ENCODE data around the gene CYB561D2. TPM values are rescaled to one million over a fixed set of nuclear protein-coding genes. Genes with fewer than 3 reads are reported as not detected.

The CYB561D2 gene
- total RNA-seq, 2 donors from 2014 or later: 36.9 to 38.2 TPM

DNA sequence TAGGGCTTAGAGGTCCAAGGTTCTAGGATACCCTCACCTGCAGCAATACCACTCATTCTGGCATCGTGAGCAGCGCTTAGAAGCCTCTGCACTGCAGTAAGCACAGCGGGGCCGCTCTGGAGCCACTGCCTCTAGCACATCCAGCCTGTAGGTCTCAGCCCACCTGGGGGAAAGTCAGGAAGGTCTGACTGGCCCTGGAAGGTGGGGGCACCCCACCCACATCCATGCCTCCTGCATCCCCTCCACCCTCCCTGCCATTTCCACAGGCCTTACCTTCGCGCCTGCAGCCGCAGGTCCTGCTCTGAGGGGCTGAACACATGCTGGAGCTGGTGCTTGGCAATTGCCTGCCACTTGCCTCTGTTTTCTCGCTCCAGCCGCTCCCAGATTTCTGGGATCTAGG is 9.1 kb upstream of the CYB561D2 start:
- H3K36me3 Mint-ChIP-seq: peaks cover 2% of the 10 kb centered on the region
- peaks cover 38 to 55% of the 10 kb centered on the region in 2 donors for H3K4me1 Mint-ChIP-seq (ENCODE audit: low read depth in 2 of 2)
- H3K9me3 Mint-ChIP-seq: no peaks in the 10 kb centered on the region
- no peaks in the 10 kb centered on the region for H3K27me3 Mint-ChIP-seq
- DNase-seq (ENCODE audit: low spot score) (no peak), ATAC-seq (no peak)
- H3K27ac Mint-ChIP-seq: peak overlapping the region in 1 of 2 donors; percentile 97
- peak overlapping the region; percentile 83 for H3K4me3 Mint-ChIP-seq

DNA sequence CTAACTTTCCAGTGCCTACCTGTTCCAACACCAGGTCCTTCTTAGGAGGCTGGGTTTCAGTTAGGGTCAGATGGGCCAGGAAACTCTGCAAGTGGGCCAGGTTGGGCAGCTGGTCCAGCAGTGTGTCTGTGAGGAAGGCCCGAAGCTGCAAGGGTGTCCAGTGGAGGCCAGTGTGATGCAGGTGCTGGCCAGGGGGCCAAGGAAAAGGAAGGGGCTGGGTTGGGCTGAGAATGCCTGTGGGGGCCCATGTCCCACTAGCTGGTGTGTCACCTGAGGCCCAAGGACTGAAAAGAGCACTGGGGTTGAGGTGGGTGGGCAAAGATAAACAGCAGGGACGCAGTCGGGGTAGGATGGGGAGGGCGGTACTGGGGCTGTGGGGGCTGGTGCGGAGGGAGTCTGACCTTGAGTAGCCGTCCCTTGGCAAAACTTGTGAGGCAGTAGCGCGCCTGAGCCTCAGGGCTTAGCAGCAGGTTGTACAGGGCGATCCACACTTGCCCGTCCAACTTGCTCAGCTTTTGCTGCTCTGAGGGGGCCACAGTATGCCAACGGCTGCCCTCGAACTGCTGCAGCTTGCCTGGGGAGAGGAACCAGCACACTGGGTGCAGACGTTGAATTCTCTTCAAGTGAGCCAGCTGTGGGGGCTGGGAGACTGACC is 8.5 kb upstream of the CYB561D2 start:
- no peak for DNase-seq (ENCODE audit: low spot score)
- no peak for ATAC-seq
- Mint-ChIP-seq H3K36me3 (no peaks in the 10 kb centered on the region), H3K27me3 (no peaks in the 10 kb centered on the region), H3K4me3 (no peak overlapping the region), H3K27ac (no peak overlapping the region), H3K9me3 (no peaks in the 10 kb centered on the region), H3K4me1 (ENCODE audit: low read depth in 2 of 2) (peaks cover 38 to 53% of the 10 kb centered on the region in 2 donors)

DNA sequence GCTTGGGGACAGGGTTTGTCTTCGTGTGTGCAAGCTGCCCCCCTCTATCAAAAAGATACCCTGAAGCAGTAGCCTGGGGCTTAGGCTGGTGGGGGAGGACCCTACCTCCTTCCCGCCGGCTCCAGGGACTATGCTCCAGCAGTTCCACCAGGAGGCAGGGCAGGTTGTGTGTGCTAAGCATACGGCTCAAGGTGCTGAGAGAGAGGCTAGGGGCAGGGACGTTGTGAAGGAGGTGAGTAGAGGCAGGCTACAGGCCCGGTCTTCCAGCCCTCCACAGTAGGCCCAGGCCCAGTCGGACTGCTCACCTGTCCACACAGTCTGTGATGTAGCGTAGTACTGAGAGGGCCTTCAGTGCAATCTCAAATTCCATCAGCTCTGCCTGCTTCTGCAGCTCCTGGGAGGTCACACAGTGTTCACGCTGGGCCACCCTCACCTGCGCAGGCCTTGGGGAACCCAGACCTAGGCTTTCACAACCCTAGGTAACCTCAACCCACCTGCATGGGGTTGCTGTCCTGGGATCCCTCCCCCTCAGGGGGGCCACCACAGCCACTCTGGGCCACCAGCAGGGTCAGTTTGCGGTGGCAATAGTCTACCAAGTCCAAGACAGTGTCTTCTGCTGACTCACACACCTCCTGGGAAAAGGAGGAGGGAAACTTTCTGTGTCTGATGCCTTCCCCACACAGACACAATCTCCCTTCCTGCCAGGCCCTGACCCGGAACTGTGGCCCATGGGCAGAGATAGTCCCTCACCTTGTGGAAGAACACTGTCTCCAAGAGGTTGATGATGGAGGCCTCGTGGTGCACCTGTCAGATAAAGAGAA is 7.6 kb upstream of the CYB561D2 start:
- DNase-seq (ENCODE audit: low spot score): no peak
- Mint-ChIP-seq H3K36me3 (no peaks in the 10 kb centered on the region), H3K27me3 (no peaks in the 10 kb centered on the region), H3K9me3 (no peaks in the 10 kb centered on the region), H3K27ac (peak overlapping the region in 1 of 2 donors; percentile 17), H3K4me3 (no peak overlapping the region), H3K4me1 (ENCODE audit: low read depth in 2 of 2) (peaks cover 44 to 55% of the 10 kb centered on the region in 2 donors)
- no peak for ATAC-seq

DNA sequence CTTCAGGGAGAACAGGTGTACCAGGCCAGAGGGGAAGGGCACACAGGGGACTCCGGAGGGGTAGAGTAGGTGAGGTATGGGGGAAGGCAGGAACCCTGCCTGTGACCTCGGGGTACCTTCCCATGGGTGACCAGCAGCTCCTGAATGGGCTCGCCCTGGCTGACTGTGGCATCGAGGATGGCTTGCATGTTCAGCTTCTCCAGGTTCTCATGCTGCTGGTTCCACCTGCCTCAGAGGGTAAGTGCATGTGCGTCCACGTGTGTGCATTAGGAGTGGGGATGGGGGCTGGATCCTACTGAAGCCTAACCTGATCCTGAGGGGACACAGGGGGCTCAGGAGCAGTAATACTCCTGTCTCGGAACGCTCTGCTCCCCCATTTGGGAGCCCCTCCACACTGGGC is 5.7 kb upstream of the CYB561D2 start:
- Mint-ChIP-seq H3K4me1 (ENCODE audit: low read depth in 2 of 2) (peaks cover 36 to 52% of the 10 kb centered on the region in 2 donors), H3K27ac (no peak overlapping the region), H3K36me3 (no peaks in the 10 kb centered on the region)

DNA sequence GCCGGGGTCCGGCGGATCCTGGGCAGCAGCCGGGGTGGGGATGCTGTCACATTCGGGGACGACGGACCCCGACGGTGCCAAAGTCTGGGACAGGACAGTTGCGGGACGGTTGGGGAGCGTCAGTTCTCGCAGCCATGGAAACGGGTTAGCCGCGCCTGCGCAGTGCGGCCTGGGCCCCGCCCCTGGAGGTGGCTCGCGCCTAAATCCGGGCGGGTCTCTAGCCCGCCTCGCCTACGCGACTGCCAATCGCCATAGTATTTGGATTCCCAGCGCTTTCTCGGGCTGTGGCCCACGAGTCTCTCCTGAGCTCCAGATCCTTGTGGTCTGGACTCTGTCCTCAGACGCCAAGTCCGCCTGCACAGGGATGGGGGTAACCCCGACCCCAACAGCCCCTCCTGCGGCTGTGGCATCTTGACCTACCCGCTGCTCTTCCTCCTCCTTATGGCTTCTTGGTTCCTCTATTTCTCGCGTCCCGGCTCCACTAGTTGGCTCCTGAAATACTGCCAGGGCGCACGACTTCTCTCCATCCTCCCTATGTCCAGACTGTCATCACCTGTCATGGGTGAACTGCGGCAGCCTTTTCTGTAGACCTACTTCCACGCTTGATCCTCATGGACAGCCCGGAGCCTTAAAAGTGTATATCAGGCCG is 5.0 kb upstream of the CYB561D2 start, which contains the start of gene ZMYND10:
ZMYND10 (minus strand) TSS at position 147 of the 649 bp plus-strand sequence. CDS start 153 bp downstream, outside the sequence.
- no peaks in the 10 kb centered on the region for H3K9me3 Mint-ChIP-seq
- peak in 1 of 2 donors; percentile 34 for ATAC-seq
- peak; percentile 83 for DNase-seq (ENCODE audit: low spot score)
- H3K4me1 Mint-ChIP-seq (ENCODE audit: low read depth in 2 of 2): peaks cover 41 to 55% of the 10 kb centered on the region in 2 donors
- peak within 1 kb of the TSS in 1 of 2 donors; percentile 63 for H3K27ac Mint-ChIP-seq
- H3K4me3 Mint-ChIP-seq: peak within 1 kb of the TSS; percentile 77
- no peaks in the 10 kb centered on the region for H3K27me3 Mint-ChIP-seq
- no peaks in the 10 kb centered on the region for H3K36me3 Mint-ChIP-seq

More for the DNA sequence above, 5.7 kb upstream of the CYB561D2 start:
- DNase-seq (ENCODE audit: low spot score) (no peak), ATAC-seq (no peak)
- Mint-ChIP-seq H3K27me3 (no peaks in the 10 kb centered on the region), H3K4me3 (no peak overlapping the region), H3K9me3 (no peaks in the 10 kb centered on the region)

DNA sequence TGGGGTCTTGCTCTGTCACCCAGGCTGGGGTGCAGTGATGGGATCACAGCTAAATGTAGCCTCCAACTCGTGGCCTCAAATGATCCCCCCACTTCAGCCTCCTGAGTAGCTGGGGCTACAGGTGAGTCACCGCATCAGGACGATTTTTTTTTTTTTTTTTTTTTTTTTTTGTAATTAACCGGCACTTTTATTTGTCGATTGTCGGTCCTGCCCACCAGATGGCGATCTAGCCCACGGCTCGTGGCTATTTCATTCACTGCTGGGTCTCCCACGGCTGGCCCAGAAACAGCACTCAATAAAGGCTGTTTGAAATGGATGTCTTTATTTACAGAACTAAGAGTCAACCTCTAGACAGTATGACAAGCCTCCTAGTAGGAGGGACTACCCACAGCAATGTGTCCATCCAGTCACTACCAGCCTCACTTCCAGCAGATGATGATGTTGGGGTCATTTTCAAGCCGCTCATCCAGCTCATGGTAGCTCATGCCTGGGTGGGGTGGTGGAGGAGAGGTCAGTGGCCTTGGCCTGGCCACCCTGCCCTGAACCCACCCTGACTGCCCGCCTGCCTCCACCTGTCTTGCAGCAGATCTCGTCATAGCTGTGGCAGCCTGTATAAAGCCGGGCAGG is 3.4 kb upstream of the CYB561D2 start:
- Mint-ChIP-seq H3K27me3 (no peaks in the 10 kb centered on the region), H3K4me1 (ENCODE audit: low read depth in 2 of 2) (peaks cover 42 to 53% of the 10 kb centered on the region in 2 donors), H3K36me3 (no peaks in the 10 kb centered on the region), H3K9me3 (no peaks in the 10 kb centered on the region), H3K4me3 (no peak overlapping the region), H3K27ac (peak overlapping the region in 1 of 2 donors; percentile 43)
- ATAC-seq: no peak
- no peak for DNase-seq (ENCODE audit: low spot score)

DNA sequence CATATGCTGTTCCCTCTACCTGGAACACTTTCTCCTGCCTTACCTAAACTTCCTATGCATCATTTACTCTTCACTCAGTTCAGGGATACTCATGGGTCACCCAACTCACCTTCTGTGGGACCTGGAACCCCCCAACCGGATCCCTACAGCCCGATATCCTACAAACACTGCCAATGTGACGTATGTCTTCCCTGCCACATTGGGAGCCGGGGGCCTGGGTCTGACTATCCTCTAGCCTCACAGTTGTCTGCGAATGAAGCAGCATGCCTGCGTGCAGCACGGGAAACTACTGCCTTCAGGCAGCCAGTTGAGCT is 492 bp upstream of the CYB561D2 start:
- H3K9me3 Mint-ChIP-seq: no peaks in the 10 kb centered on the region
- peak overlapping the region; percentile 93 to 96 for H3K27ac Mint-ChIP-seq
- peaks cover 6% of the 10 kb centered on the region for H3K36me3 Mint-ChIP-seq
- no peak for ATAC-seq
- H3K27me3 Mint-ChIP-seq: no peaks in the 10 kb centered on the region
- H3K4me3 Mint-ChIP-seq: peak overlapping the region; percentile 98
- H3K4me1 Mint-ChIP-seq (ENCODE audit: low read depth in 2 of 2): peaks cover 42 to 47% of the 10 kb centered on the region in 2 donors
- DNase-seq (ENCODE audit: low spot score): no peak

DNA sequence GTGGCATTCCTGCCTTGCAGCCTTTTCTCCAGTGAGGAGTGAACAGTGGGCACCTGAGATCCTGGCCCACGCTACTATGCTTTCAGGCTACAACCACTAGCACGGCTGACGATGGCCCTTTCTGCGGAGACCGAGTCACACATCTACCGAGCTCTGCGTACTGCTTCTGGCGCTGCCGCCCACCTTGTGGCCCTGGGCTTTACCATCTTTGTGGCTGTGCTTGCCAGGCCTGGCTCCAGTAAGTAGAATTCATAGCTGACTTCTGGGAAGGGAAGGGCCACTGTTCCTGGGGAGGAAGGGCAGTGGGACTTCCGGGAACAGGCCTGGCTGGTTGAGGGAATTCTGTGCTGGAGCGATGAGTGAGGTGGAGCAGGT is 648 bp downstream of the CYB561D2 start:
- Mint-ChIP-seq H3K27me3 (no peaks in the 10 kb centered on the region), H3K4me1 (ENCODE audit: low read depth in 2 of 2) (peaks cover 35 to 47% of the 10 kb centered on the region in 2 donors), H3K36me3 (peaks cover 6% of the 10 kb centered on the region), H3K4me3 (peak overlapping the region; percentile 98), H3K27ac (peak overlapping the region; percentile 93 to 96), H3K9me3 (no peaks in the 10 kb centered on the region)
- no peak for DNase-seq (ENCODE audit: low spot score)
- no peak for ATAC-seq

DNA sequence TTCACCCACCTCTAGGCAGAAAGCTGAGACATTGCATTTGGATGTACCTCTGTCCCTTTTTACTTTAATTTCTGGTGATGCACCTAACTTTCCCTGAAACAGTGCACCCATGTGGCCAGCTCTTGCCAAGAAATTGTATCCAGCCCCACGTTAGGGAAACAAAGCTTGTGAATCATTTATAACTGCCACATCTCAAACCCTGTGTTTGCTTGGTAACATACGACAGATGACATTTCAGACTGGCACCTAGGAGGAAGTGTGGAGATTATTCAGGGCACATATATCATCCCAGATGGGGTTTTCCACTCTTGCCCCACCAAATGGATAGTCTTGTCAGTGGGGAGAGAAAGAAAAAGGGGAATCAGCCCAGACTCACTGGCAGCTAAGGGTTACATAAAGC is 2.1 kb downstream of the CYB561D2 start:
- ATAC-seq (no peak), DNase-seq (ENCODE audit: low spot score) (no peak)
- Mint-ChIP-seq H3K9me3 (no peaks in the 10 kb centered on the region), H3K4me1 (ENCODE audit: low read depth in 2 of 2) (peaks cover 40 to 57% of the 10 kb centered on the region in 2 donors), H3K4me3 (no peak overlapping the region), H3K36me3 (peaks cover 6% of the 10 kb centered on the region), H3K27ac (peak overlapping the region in 1 of 2 donors; percentile 45), H3K27me3 (no peaks in the 10 kb centered on the region)

DNA sequence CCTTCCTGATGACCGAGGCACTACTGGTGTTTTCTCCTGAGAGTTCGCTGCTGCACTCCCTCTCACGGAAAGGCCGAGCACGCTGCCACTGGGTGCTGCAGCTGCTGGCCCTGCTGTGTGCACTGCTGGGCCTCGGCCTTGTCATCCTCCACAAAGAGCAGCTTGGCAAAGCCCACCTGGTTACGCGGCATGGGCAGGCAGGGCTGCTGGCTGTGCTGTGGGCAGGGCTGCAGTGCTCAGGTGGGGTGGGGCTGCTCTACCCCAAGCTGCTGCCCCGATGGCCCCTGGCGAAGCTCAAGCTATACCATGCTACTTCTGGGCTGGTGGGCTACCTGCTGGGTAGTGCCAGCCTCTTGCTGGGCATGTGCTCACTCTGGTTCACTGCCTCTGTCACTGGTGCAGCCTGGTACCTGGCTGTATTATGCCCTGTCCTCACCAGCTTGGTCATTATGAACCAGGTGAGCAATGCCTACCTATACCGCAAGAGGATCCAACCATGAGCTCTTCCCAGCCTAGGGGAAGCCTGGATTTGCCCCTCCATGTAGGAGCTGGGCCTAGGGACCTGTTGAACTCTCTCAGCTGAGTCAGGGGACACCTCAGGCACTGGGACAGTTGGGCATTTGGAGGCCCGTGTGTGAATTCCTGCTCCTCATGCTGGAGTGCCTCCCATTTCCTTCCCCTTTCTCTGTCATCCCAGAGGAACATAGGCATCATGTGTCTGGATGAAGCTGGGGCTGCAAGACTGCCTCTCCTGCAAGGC is 2.8 kb downstream of the CYB561D2 start:
- H3K36me3 Mint-ChIP-seq: peaks cover 12% of the 10 kb centered on the region
- H3K9me3 Mint-ChIP-seq: no peaks in the 10 kb centered on the region

DNA sequence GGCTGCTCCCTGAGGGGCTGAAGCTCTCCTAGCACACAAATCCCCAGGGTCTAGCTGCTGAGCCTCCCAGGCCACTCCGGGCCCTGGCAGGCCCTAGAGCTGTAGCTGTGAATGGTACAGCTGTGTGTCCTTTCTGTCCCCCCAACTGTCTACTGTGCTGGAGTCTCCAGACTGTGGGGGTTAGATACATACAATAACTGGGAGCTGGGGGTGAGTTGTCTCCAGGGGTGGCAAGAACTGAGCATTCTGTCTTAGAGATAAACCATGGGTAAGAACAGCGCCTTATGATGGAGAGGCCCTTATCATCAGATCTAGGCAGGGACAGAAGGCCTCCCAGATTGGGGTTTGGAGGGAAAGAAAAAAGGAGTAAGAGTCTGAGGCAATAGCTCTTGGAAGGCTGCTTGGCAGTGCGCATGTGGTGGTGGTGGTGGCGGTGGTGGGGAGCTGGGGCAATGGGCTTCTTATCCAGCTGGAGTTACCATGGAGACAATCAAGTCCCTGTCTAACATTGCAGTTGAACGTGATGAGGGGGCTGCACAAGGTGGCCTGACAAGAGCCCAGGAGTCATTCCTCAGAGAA is 3.6 kb downstream of the CYB561D2 start:
- DNase-seq (ENCODE audit: low spot score) (no peak), ATAC-seq (no peak)
- Mint-ChIP-seq H3K4me3 (no peak overlapping the region), H3K36me3 (peaks cover 14% of the 10 kb centered on the region), H3K4me1 (ENCODE audit: low read depth in 2 of 2) (peaks cover 40 to 55% of the 10 kb centered on the region in 2 donors), H3K27me3 (no peaks in the 10 kb centered on the region), H3K9me3 (no peaks in the 10 kb centered on the region), H3K27ac (no peak overlapping the region)

More for the DNA sequence above, 2.8 kb downstream of the CYB561D2 start:
- no peak for ATAC-seq
- Mint-ChIP-seq H3K4me3 (no peak overlapping the region), H3K27me3 (no peaks in the 10 kb centered on the region), H3K27ac (peak overlapping the region in 1 of 2 donors; percentile 45), H3K4me1 (ENCODE audit: low read depth in 2 of 2) (peaks cover 40 to 57% of the 10 kb centered on the region in 2 donors)
- no peak for DNase-seq (ENCODE audit: low spot score)

DNA sequence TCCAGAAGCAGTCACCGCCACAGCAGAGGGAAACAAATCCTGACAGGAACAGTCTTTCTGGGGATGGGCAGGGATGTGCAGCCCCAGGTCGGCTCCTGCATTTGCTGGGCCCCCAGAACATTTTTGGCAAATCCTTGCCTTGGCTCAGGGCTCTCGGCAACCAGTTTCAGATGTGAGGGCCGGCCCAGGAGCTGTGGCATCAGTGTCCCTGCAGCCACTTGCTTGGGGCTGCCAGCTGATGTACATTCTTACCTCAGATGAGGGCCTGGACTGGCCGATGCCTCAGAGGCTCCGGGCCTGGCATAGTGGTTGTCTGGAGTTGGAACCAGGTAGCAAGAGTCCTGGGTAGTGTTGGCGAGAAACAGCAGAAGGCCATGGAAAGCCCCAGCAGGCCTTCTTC is 4.2 kb downstream of the CYB561D2 start:
- DNase-seq (ENCODE audit: low spot score) (no peak), ATAC-seq (no peak)
- Mint-ChIP-seq H3K4me1 (ENCODE audit: low read depth in 2 of 2) (peaks cover 43 to 58% of the 10 kb centered on the region in 2 donors), H3K27ac (no peak overlapping the region), H3K9me3 (no peaks in the 10 kb centered on the region), H3K36me3 (peaks cover 14% of the 10 kb centered on the region), H3K27me3 (no peaks in the 10 kb centered on the region), H3K4me3 (no peak overlapping the region)
